Cardiac fibroblast (primary cell): Measurements from ENCODE around the gene FXR2.
"Not testable (repeated sequence)": the region's sequence is repeated elsewhere in the genome, so short reads cannot be mapped to it uniquely, and the experiment has no call there.

Experiments used
- DNase-seq, 2 donors: peaks; one replicate each; pipeline versions ENCODE4 v3.0.0 to v3.0.0-alpha.2; 2010; ENCODE audit warnings: low read depth in 2 of 2
- H3K4me3 ChIP-seq, 2 donors: replicated peaks in 1 of 2; 1 replicate in 1 of 2; 2 replicates in 1 of 2; pipeline ENCODE4 v1.5.1; 2011; ENCODE audit warnings: low read depth in 2 of 2, low read length in 2 of 2, mild to moderate bottlenecking in 2 of 2, moderate library complexity in 1 of 2
- TF ChIP-seq, protein P1 (sequence below): IDR thresholded peaks from one replicate; pipeline ENCODE4 v1.5.1; 2011; ENCODE audit warnings: low read depth, mild to moderate bottlenecking, low read length, inconsistent platforms

Gene FXR2

DNA sequence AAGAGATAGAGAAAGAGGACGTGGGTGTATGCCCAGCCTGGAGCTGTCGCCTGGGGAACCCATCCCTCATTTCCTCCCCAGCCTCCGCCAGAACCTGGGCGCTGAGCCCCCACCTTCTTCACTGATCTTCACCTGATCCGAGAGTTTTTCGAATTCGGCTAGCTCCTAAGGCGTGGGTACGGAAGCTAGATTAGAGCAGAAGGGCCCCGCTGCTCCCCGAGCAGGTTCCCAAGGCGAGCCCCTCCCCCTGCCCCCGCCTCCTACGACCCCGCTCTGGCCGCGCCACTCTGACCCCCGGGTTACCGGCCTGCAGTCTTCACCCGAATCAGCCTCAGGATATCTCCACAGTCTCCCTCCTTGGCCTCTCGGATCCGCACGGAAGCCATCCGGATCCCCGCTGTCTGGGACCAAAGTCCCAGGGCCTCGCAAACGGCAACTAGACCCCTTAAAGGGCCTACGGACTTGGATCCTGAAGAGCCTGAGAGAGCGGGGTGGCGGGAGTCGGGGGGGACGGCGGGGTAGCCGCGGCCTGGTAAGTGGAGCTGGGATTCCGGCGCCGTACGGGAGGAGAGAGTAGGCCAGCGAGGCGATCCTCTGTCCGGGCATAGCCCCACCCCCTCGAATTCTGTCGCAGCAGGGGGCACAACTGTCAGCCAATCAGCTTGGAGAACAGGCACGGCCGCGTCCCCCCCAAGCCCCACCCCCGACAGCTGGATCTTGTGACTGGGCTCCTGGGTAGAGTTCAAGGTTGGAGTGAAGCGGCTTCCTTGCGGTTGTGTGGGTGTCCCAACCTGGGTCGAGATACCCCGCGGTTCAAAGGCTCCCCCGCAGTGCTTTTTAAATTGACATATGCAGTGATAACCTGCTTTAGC, 12.8 kb upstream of the FXR2 start, which contains the start of gene SAT2:
Gene SAT2 (minus strand): TSS at position 572 of the 872 bp plus-strand sequence. CDS start 186 bp downstream, at position 386.
- peak within 1 kb of the TSS; percentile 81 to 84 for H3K4me3 ChIP-seq
- TF ChIP-seq, protein P1, sequence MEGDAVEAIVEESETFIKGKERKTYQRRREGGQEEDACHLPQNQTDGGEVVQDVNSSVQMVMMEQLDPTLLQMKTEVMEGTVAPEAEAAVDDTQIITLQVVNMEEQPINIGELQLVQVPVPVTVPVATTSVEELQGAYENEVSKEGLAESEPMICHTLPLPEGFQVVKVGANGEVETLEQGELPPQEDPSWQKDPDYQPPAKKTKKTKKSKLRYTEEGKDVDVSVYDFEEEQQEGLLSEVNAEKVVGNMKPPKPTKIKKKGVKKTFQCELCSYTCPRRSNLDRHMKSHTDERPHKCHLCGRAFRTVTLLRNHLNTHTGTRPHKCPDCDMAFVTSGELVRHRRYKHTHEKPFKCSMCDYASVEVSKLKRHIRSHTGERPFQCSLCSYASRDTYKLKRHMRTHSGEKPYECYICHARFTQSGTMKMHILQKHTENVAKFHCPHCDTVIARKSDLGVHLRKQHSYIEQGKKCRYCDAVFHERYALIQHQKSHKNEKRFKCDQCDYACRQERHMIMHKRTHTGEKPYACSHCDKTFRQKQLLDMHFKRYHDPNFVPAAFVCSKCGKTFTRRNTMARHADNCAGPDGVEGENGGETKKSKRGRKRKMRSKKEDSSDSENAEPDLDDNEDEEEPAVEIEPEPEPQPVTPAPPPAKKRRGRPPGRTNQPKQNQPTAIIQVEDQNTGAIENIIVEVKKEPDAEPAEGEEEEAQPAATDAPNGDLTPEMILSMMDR = no peak
- DNase-seq = peak; percentile 96 to 97

DNA sequence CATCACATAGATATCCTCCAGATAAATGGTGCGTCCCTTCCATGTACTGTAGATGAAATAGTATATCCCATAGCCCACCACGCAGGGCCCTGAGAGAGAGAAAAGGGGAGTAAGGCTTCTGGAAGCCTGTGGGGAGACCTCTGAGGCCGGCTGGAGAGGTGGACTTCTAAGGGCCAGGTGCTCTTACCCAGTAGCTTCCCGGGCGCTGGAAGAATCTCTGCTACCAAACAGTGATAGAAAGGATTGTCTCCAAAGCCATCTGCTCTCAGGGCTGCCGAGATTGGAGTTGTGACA, 12.2 kb upstream of the FXR2 start:
- TF ChIP-seq, protein P1 = no peak
- no peak for DNase-seq
- H3K4me3 ChIP-seq = peak overlapping the region; percentile 81 to 84

DNA sequence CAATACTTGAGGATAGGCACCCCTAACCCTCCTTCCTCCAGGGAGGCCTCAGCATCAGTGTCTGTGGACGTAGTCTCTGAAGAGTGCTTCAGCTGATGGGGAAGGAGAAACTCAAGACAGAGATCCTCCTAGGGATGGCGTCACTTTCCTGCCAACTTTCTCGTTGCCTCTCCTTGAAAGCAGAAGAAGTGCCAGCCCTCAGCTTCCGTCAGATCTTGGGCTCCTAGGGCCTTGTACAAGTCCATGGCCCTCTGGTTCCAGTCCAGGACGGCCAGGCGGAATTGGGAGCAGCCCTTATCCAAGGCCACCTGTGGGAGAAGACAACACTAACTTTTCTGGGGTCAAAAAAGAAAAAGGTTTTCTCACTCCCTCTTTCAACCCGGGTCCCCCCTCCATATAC, 11.6 kb upstream of the FXR2 start:
- H3K4me3 ChIP-seq = peak overlapping the region in 1 of 2 donors; percentile 81
- TF ChIP-seq, protein P1 = no peak
- DNase-seq = no peak

- not testable (repeated sequence) for DNase-seq
Measured at GRCh38 chr17:7625749-7626148, 11.1 kb upstream of the FXR2 start.

GRCh38 chr17:7623661-7624060, 9.0 kb upstream of the FXR2 start:
- DNase-seq = no peak
- no peak overlapping the region for H3K4me3 ChIP-seq
- TF ChIP-seq, protein P1 = no peak

More at GRCh38 chr17:7625749-7626148, 11.1 kb upstream of the FXR2 start:
- H3K4me3 ChIP-seq = not testable (repeated sequence)

DNA sequence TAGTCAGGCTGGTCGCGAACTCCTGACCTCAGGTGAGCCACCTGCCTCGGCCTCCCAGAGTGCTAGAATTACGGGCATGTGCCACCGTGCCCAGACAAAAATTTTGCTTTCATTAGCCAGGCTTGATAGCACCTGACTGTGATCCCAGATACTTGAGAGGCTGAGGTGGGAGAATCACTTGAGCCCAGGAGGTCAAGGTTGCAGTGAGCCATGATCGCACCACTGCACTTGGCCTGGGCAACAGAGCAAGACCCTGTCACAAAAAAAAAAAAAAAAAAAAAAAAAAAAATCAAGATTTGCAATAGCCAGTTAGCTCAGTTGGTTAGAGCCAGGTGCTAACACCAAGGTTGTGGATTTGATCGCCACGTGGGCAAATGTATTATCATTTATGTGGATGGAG, 6.1 kb upstream of the FXR2 start:
- H3K4me3 ChIP-seq = no peak overlapping the region
- TF ChIP-seq, protein P1 = no peak
- DNase-seq = no peak

DNA sequence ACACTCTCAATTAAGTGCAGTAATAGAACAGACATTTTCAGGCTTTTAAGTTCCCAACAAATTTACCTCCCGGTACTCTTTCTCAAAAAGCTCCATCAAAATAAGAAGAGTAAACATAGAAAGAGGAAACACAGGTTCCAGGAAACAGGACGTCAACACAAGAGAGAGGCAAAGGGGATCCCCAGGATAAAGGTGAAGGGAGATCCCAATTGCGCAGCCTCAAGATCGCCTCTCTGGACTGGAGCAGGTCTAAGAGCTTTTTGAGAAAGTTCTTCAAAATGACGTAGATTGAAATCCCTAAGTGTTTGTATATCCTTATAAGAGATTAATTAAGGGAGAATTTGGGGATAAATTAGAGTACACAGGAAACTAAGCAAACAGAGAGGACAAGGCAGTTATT, 3.9 kb upstream of the FXR2 start:
- DNase-seq = no peak
- TF ChIP-seq, protein P1 = no peak
- no peak overlapping the region for H3K4me3 ChIP-seq
